Prostate gland (tissue), 2 donors: ENCODE results near the gene TESMIN. TPM values are rescaled to one million over a fixed set of nuclear protein-coding genes. Genes with fewer than 3 reads are reported as not detected.

Experiments used
- DNase-seq: peaks from one replicate; pipeline ENCODE4 v3.0.0-alpha.2; 2019; ENCODE audit warnings: low spot score
- H3K27ac ChIP-seq, 2 donors: fragments of 200-600 bp; sonication (generic); 2 replicates each; pipeline ENCODE4 v1.5.1; 2017 to 2019
- H3K27me3 ChIP-seq: fragments of 200-600 bp; sonication (generic); replicated peaks from 2 replicates; pipeline ENCODE4 v1.5.1; 2019; ENCODE audit not compliant: insufficient read depth
- H3K36me3 ChIP-seq, 2 donors: fragments of 200-600 bp; sonication (generic); 1 replicate in 1 of 2; 2 replicates in 1 of 2; pipeline versions ENCODE4 v1.5.1 to v1.8.1; 2017 to 2019
- H3K4me1 ChIP-seq: fragments of 200-600 bp; sonication (generic); replicated peaks from 2 replicates; pipeline ENCODE4 v1.5.1; 2019
- H3K4me3 ChIP-seq, 2 donors: fragments of 200-600 bp; sonication (generic); 2 replicates each; pipeline ENCODE4 v1.5.1; 2017 to 2019
- H3K9me3 ChIP-seq: fragments of 200-600 bp; sonication (generic); 2 replicates; pipeline ENCODE4 v1.5.1; 2017
- CTCF ChIP-seq, 4 experiments: fragments of 200-600 bp in 2 of 4; fragments of 450-650 bp in 2 of 4; sonication (generic) in 2 of 4; IDR thresholded peaks; 1 replicate in 3 of 4; 2 replicates in 1 of 4; pipeline ENCODE4 v1.5.1; 2016 to 2019; ENCODE audit warnings: antibody characterized with exemption in 4 of 4, mild to moderate bottlenecking in 2 of 4, moderate library complexity in 2 of 4
- POLR2A ChIP-seq: fragments of 450-650 bp; IDR thresholded peaks from one replicate; pipeline ENCODE4 v1.6.1; 2016; ENCODE audit warnings: antibody characterized with exemption, mild to moderate bottlenecking
- POLR2AphosphoS5 ChIP-seq: sonication (generic); formaldehyde crosslinking; IDR thresholded peaks from one replicate; pipeline ENCODE4 v1.6.1; 2017; ENCODE audit warnings: antibody characterized with exemption
- WGBS: methylation state at CpG from one replicate; pipeline ENCODE4 v1.1.5; 2018; 5-methylcytosine and 5-hydroxymethylcytosine counted together
- intact Hi-C: fragments of 100-400 bp; cut with DNase I; formaldehyde crosslinking; loops from one replicate; pipeline ENCODE4 v1.14.2; 2022
- total RNA-seq, 2 donors: library from RNA; depleted of rRNA; stranded (reverse); fragments of >200 nt; gene quantifications; one replicate each; pipeline ENCODE4 v1.1.0, GENCODE V29; 2016

Gene TESMIN
- total RNA-seq, 2 donors from 2014 or later: 20.6 to 24.5 TPM

GRCh38 chr11:68694431-68695297 lies 56.7 kb downstream of the TESMIN start:
- Histone ChIP-seq H3K27ac (no peak overlapping the region), H3K4me3 (no peak overlapping the region), H3K36me3 (no peaks in the 10 kb centered on the region), H3K27me3 (no peaks in the 10 kb centered on the region), H3K4me1 (no peaks in the 10 kb centered on the region), H3K9me3 (no peaks in the 10 kb centered on the region)
- DNase-seq: no peak
- 82% methylated on average over 5 of the region's 5 CpGs for WGBS
- intact Hi-C loops: no loop called here
- no peak for TF ChIP-seq POLR2A
- TF ChIP-seq CTCF (IDR thresholded peaks at IDR 0.05): no peak
- no peak for TF ChIP-seq POLR2AphosphoS5

- TF ChIP-seq CTCF (IDR thresholded peaks at IDR 0.05) (no peak), POLR2A (no peak)
- no peak overlapping the region for H3K4me3 ChIP-seq
- H3K27ac ChIP-seq: no peak overlapping the region
- H3K9me3 ChIP-seq: no peaks in the 10 kb centered on the region
- intact Hi-C loops: no loop called here
- DNase-seq: no peak
- 86% methylated on average over 10 of the region's 10 CpGs for WGBS
- no peaks in the 10 kb centered on the region for H3K4me1 ChIP-seq
- H3K27me3 ChIP-seq: no peaks in the 10 kb centered on the region
- H3K36me3 ChIP-seq: no peaks in the 10 kb centered on the region
Measured at GRCh38 chr11:68693484-68693882, 57.8 kb downstream of the TESMIN start.

GRCh38 chr11:68692871-68693483 lies 58.3 kb downstream of the TESMIN start:
- TF ChIP-seq CTCF (IDR thresholded peaks at IDR 0.05): no peak
- Histone ChIP-seq H3K36me3 (no peaks in the 10 kb centered on the region), H3K9me3 (no peaks in the 10 kb centered on the region), H3K4me3 (no peak overlapping the region), H3K27ac (no peak overlapping the region), H3K27me3 (no peaks in the 10 kb centered on the region), H3K4me1 (no peaks in the 10 kb centered on the region)
- 81% methylated on average over 15 of the region's 15 CpGs for WGBS
- intact Hi-C loops: no loop called here
- DNase-seq: no peak

GRCh38 chr11:68692115-68692514 lies 59.2 kb downstream of the TESMIN start:
- DNase-seq: no peak
- TF ChIP-seq POLR2A (no peak), CTCF (IDR thresholded peaks at IDR 0.05) (no peak), POLR2AphosphoS5 (no peak)
- no peaks in the 10 kb centered on the region for H3K36me3 ChIP-seq
- intact Hi-C loops: no loop called here
- H3K27me3 ChIP-seq: no peaks in the 10 kb centered on the region
- H3K4me1 ChIP-seq: no peaks in the 10 kb centered on the region
- no peak overlapping the region for H3K4me3 ChIP-seq
- 88% methylated on average over 10 of the region's 10 CpGs for WGBS
- H3K9me3 ChIP-seq: no peaks in the 10 kb centered on the region
- no peak overlapping the region for H3K27ac ChIP-seq

- TF ChIP-seq CTCF (IDR thresholded peaks at IDR 0.05) (no peak), POLR2A (no peak), POLR2AphosphoS5 (no peak)
- DNase-seq: no peak
- Histone ChIP-seq H3K27me3 (no peaks in the 10 kb centered on the region), H3K9me3 (no peaks in the 10 kb centered on the region), H3K36me3 (no peaks in the 10 kb centered on the region), H3K4me3 (no peak overlapping the region), H3K27ac (no peak overlapping the region), H3K4me1 (no peaks in the 10 kb centered on the region)
- WGBS: 92% methylated on average over 9 of the region's 9 CpGs
- intact Hi-C loops: no loop called here
Measured at GRCh38 chr11:68691402-68691784, 59.9 kb downstream of the TESMIN start.
